ENCODE results near the gene HOPX. TPM values are rescaled to one million over a fixed set of nuclear protein-coding genes. Genes with fewer than 3 reads are reported as not detected.
A peak's percentile ranks its signal among the peaks of the same experiment; 100 is the strongest.

The HOPX gene
- polyA plus RNA-seq, 2 of the 4 experiments (the other 2 are of a cell fraction): not detected

DNA sequence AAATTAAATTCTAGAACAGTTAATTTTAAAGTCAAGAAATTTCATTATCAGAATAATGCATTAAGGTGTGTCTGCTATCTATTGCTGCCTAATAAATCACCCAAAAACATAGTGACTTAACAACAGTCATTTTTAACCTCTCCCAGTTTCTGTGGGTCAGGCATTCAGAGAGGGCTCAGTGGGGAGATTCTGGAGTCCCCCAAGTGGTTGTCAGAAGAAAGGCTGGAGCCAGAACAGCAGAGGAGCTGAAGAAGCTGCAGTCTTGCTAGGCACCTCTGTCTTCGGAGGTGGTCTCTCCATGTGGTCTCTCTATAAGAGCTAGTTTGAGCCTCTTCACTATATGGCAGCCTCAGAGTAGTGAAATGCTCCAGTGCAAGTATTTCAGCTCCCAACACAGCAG, 9.3 kb upstream of the HOPX start:
- CTCF ChIA-PET: no interaction called here

GRCh38 chr4:56689201-56689969, 8.3 kb upstream of the HOPX start:
- no peaks in the 10 kb centered on the region for H3K9me3 ChIP-seq
- no peak overlapping the region for H3K4me2 ChIP-seq
- DNase-seq (ENCODE audit: low read depth in 1 of 2, low spot score in 1 of 2) (no peak), FAIRE-seq (no peak), ATAC-seq (no peak)
- H3K27ac ChIP-seq: no peak overlapping the region
- ChIA-PET CTCF (no interaction called here), POLR2A (no interaction called here)
- 96% methylated on average over 2 of the region's 2 CpGs for WGBS (ENCODE audit: missing lambda C conversion rate)
- no peak overlapping the region for H3K4me3 ChIP-seq
- TF ChIP-seq CBX2 (IDR thresholded peaks at IDR 0.05; ENCODE audit: borderline replicate concordance, low read depth) (no peak), JUNB (IDR thresholded peaks at IDR 0.05) (no peak), ELK1 (IDR thresholded peaks at IDR 0.05; ENCODE audit: low read depth, low read length) (no peak), ZSCAN20 (CRISPR knock-in tag; IDR thresholded peaks at IDR 0.05) (no peak), ESRRA (IDR thresholded peaks at IDR 0.05; ENCODE audit: borderline replicate concordance, low read length) (no peak), KDM5A (IDR thresholded peaks at IDR 0.05) (no peak), EHMT2 (IDR thresholded peaks at IDR 0.05; ENCODE audit: low read depth) (no peak), EP300 (IDR thresholded peaks at IDR 0.05) (no peak), POLR2A (IDR thresholded peaks at IDR 0.05; ENCODE audit: low read length) (no peak), USF2 (IDR thresholded peaks at IDR 0.05) (no peak), RAD21 (conservative IDR thresholded peaks at IDR 0.05 in 1 of 2, IDR thresholded peaks at IDR 0.05 in 1 of 2) (no peak)
- TF ChIP-seq, protein P1, sequence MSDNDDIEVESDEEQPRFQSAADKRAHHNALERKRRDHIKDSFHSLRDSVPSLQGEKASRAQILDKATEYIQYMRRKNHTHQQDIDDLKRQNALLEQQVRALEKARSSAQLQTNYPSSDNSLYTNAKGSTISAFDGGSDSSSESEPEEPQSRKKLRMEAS (IDR thresholded peaks at IDR 0.05): no peak
- no peaks in the 10 kb centered on the region for H3K4me1 ChIP-seq

More for the DNA sequence above, 9.3 kb upstream of the HOPX start:
- H3K4me3 ChIP-seq: no peak overlapping the region
- no peaks in the 10 kb centered on the region for H3K4me1 ChIP-seq
- ATAC-seq (0 out of 6 replicates have a peak, but pooled peaks have one; percentile 41 to 50), FAIRE-seq (no peak), DNase-seq (ENCODE audit: low read depth in 1 of 2, low spot score in 1 of 2) (no peak)
- H3K4me2 ChIP-seq: no peak overlapping the region
- TF ChIP-seq RARB (CRISPR knock-in tag; IDR thresholded peaks at IDR 0.05) (no peak), GATA3 (IDR thresholded peaks at IDR 0.05; ENCODE audit: borderline replicate concordance) (no peak), RNF2 (IDR thresholded peaks at IDR 0.05; ENCODE audit: borderline replicate concordance, low read depth) (no peak), ATOH8 (CRISPR knock-in tag; IDR thresholded peaks at IDR 0.05; ENCODE audit: low read depth) (no peak), PBX3 (IDR thresholded peaks at IDR 0.05) (no peak), POLR2A (IDR thresholded peaks at IDR 0.05; ENCODE audit: low read length) (no peak), SREBF2 (IDR thresholded peaks at IDR 0.05) (no peak), RAD21 (conservative IDR thresholded peaks at IDR 0.05 in 1 of 2, IDR thresholded peaks at IDR 0.05 in 1 of 2) (no peak), CBX2 (IDR thresholded peaks at IDR 0.05; ENCODE audit: borderline replicate concordance, low read depth) (no peak)
- no peaks in the 10 kb centered on the region for H3K9me3 ChIP-seq
- POLR2A ChIA-PET: no interaction called here
- no CpG with 5 or more reads among the region's 1 CpG for WGBS (ENCODE audit: missing lambda C conversion rate)
- no peak overlapping the region for H3K27ac ChIP-seq

DNA sequence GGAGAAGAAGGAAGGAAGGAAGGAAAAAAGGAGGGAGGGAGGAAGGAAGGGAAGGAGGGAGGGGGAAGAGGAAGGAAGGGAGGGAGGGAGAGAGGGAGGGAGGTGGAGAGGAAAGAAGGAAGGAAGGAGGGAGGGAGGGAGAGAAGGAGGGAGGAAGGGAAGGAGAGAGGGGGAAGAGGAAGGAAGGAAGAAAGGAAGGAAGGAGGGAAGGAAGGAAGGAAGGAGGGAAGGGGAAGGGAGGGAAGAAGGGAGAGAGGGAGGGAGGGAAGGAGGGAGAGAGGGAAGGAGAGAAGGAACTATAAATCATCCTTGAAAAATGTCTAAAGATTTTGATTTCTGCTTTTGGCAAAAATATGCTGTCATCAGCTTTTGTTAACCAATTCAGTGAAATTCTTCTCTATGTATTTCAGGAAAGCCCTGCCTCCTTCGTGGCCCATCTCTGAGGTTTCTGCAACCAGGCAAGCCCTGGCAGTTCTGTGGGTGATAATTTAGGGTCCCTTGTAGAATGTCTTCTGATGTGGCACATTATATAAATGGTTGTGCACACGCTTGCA, 7.1 kb upstream of the HOPX start:
- 18% methylated on average over 2 of the region's 2 CpGs for WGBS (ENCODE audit: missing lambda C conversion rate)
- FAIRE-seq (no peak), DNase-seq (ENCODE audit: low read depth in 1 of 2, low spot score in 1 of 2) (no peak), ATAC-seq (no peak)
- H3K9me3 ChIP-seq: no peaks in the 10 kb centered on the region
- CTCF ChIA-PET: no interaction called here
- H3K4me1 ChIP-seq: no peaks in the 10 kb centered on the region
- POLR2A ChIA-PET: no interaction called here
- H3K4me3 ChIP-seq: no peak overlapping the region
- no peak overlapping the region for H3K4me2 ChIP-seq
- no peak overlapping the region for H3K27ac ChIP-seq
- peak; percentile 68 for TF ChIP-seq MAFK (IDR thresholded peaks at IDR 0.05; ENCODE audit: partially characterized antibody)
- TF ChIP-seq PBX3 (IDR thresholded peaks at IDR 0.05): no peak
- TF ChIP-seq, protein P2, sequence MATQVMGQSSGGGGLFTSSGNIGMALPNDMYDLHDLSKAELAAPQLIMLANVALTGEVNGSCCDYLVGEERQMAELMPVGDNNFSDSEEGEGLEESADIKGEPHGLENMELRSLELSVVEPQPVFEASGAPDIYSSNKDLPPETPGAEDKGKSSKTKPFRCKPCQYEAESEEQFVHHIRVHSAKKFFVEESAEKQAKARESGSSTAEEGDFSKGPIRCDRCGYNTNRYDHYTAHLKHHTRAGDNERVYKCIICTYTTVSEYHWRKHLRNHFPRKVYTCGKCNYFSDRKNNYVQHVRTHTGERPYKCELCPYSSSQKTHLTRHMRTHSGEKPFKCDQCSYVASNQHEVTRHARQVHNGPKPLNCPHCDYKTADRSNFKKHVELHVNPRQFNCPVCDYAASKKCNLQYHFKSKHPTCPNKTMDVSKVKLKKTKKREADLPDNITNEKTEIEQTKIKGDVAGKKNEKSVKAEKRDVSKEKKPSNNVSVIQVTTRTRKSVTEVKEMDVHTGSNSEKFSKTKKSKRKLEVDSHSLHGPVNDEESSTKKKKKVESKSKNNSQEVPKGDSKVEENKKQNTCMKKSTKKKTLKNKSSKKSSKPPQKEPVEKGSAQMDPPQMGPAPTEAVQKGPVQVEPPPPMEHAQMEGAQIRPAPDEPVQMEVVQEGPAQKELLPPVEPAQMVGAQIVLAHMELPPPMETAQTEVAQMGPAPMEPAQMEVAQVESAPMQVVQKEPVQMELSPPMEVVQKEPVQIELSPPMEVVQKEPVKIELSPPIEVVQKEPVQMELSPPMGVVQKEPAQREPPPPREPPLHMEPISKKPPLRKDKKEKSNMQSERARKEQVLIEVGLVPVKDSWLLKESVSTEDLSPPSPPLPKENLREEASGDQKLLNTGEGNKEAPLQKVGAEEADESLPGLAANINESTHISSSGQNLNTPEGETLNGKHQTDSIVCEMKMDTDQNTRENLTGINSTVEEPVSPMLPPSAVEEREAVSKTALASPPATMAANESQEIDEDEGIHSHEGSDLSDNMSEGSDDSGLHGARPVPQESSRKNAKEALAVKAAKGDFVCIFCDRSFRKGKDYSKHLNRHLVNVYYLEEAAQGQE (IDR thresholded peaks at IDR 0.05): no peak

All from A549 (cell line).